B cell (primary cell): Measurements from ENCODE around the gene TBC1D23. TPM values are rescaled to one million over a fixed set of nuclear protein-coding genes. Genes with fewer than 3 reads are reported as not detected.

ENCODE experiments used
- ATAC-seq: fragments of 200-7000 bp; cut with Tn5 transposase; one replicate; pipeline ENCODE4 v1.10.0; 2021; ENCODE audit warnings: low read depth, mild to moderate bottlenecking, moderate number of reproducible peaks, moderate library complexity
- CTCF ChIA-PET: fragments of 350-600 bp; sonication (Branson Sonifier 250); formaldehyde crosslinking; loops from one replicate; lab custom pipeline; 2021; ENCODE audit warnings: antibody characterized with exemption, inconsistent platforms; lab: Charles Lee
- POLR2A ChIA-PET: fragments of 350-600 bp; sonication (Branson Sonifier 250); formaldehyde crosslinking; loops from one replicate; lab custom pipeline; 2021; ENCODE audit warnings: antibody characterized with exemption; lab: Charles Lee
- DNase-seq: peaks from one replicate; pipeline ENCODE4 v3.0.0; 2013
- H2AFZ ChIP-seq: 2 replicates; pipeline ENCODE4 v1.6.1; 2012; ENCODE audit warnings: mild to moderate bottlenecking, low read depth, low read length; ENCODE audit not compliant: insufficient read depth, poor library complexity, severe bottlenecking
- H3K27ac ChIP-seq, 2 donors: 1 replicate in 1 of 2; 2 replicates in 1 of 2; pipeline ENCODE4 v1.5.1; 2012 to 2013; ENCODE audit warnings: low read length in 2 of 2, mild to moderate bottlenecking in 2 of 2, moderate library complexity in 1 of 2
- H3K27me3 ChIP-seq, 4 experiments: fragments of 200-600 bp in 1 of 4; sonication (generic) in 1 of 4; replicated peaks in 1 of 4; 1 replicate in 2 of 4; 2 replicates in 2 of 4; pipeline versions ENCODE4 v1.6.1 to v1.7.0; 2013 to 2016; ENCODE audit warnings: low read length in 3 of 4, mild to moderate bottlenecking in 2 of 4, mixed read lengths in 1 of 4, moderate library complexity in 1 of 4; ENCODE audit not compliant: insufficient read depth in 4 of 4, control insufficient read depth in 3 of 4; ENCODE audit errors: control extremely low read depth in 1 of 4
- H3K36me3 ChIP-seq, 2 experiments: replicated peaks in 1 of 2; 1 replicate in 1 of 2; 2 replicates in 1 of 2; pipeline versions ENCODE4 v1.6.1 to v1.7.1; 2013; ENCODE audit warnings: low read length in 1 of 2; ENCODE audit not compliant: insufficient read depth in 2 of 2, control insufficient read depth in 1 of 2; ENCODE audit errors: control extremely low read depth in 1 of 2, extremely low read depth in 1 of 2
- H3K4me1 ChIP-seq, 2 donors: fragments of 200-600 bp in 1 of 2; sonication (generic) in 1 of 2; 1 replicate in 1 of 2; 2 replicates in 1 of 2; pipeline versions ENCODE4 v1.5.1 to v1.6.1; 2013 to 2017; ENCODE audit warnings: low read length in 2 of 2; ENCODE audit not compliant: control insufficient read depth in 2 of 2, insufficient read depth in 2 of 2
- H3K4me2 ChIP-seq: replicated peaks from 2 replicates; pipeline ENCODE3; 2012; ENCODE audit warnings: mild to moderate bottlenecking, low read depth, low read length; ENCODE audit not compliant: poor library complexity, severe bottlenecking
- H3K4me3 ChIP-seq, 5 experiments: fragments of 200-600 bp in 1 of 5; sonication (generic) in 1 of 5; 1 replicate in 3 of 5; 2 replicates in 2 of 5; pipeline versions ENCODE4 v1.5.1 to v1.7.0; 2011 to 2016; ENCODE audit warnings: low read length in 4 of 5, mild to moderate bottlenecking in 4 of 5, low read depth in 2 of 5, control low read depth in 1 of 5, moderate library complexity in 1 of 5; ENCODE audit not compliant: insufficient read depth in 1 of 5; ENCODE audit errors: control extremely low read depth in 1 of 5, extremely low read depth in 1 of 5
- H3K79me2 ChIP-seq: fragments of 200-600 bp; sonication (generic); one replicate; pipeline ENCODE4 v1.6.0; 2016; ENCODE audit warnings: low read length; ENCODE audit not compliant: control insufficient read depth, insufficient read depth
- H3K9ac ChIP-seq: fragments of 200-600 bp; sonication (generic); 2 replicates; pipeline ENCODE4 v1.6.1; 2017; ENCODE audit warnings: mild to moderate bottlenecking, low read length, moderate library complexity
- H3K9me3 ChIP-seq, 3 donors: one replicate each; pipeline versions ENCODE4 v1.6.1 to v1.7.1; 2013; ENCODE audit warnings: low read length in 2 of 3; ENCODE audit not compliant: control insufficient read depth in 2 of 3, insufficient read depth in 1 of 3; ENCODE audit errors: control extremely low read depth in 1 of 3
- H4K20me1 ChIP-seq: 2 replicates; pipeline ENCODE4 v1.6.0; 2012; ENCODE audit warnings: mild to moderate bottlenecking, low read length; ENCODE audit not compliant: insufficient read depth, control insufficient read depth, poor library complexity, severe bottlenecking
- H3K27ac Mint-ChIP-seq: one replicate; pipeline ENCODE4 v1.8.0; 2021; ENCODE audit warnings: mixed read lengths
- H3K27me3 Mint-ChIP-seq: one replicate; pipeline ENCODE4 v1.8.0; 2021; ENCODE audit warnings: mixed read lengths
- H3K4me1 Mint-ChIP-seq: one replicate; pipeline ENCODE4 v1.8.0; 2021; ENCODE audit warnings: mixed read lengths
- H3K4me3 Mint-ChIP-seq: one replicate; pipeline ENCODE4 v1.8.0; 2021; ENCODE audit warnings: mixed read lengths
- H3K9me3 Mint-ChIP-seq: one replicate; pipeline ENCODE4 v1.8.0; 2022; ENCODE audit warnings: mixed read lengths; ENCODE audit not compliant: insufficient read depth
- EZH2 ChIP-seq: IDR thresholded peaks from 2 replicates; pipeline ENCODE4 v1.6.1; 2012; ENCODE audit warnings: borderline replicate concordance, low read depth, mild to moderate bottlenecking, moderate library complexity, low read length; ENCODE audit not compliant: insufficient read depth, poor library complexity, severe bottlenecking
- WGBS: methylation state at CpG from one replicate; pipeline ENCODE4 v1.1.5; 2013; ENCODE audit warnings: missing lambda C conversion rate; ENCODE audit not compliant: insufficient coverage; 5-methylcytosine and 5-hydroxymethylcytosine counted together
- intact Hi-C: fragments of 100-400 bp; cut with micrococcal nuclease; formaldehyde crosslinking; loops from one replicate; pipeline ENCODE4 v1.10.0; 2022
- polyA plus RNA-seq: library from polyadenylated mRNA; depleted of rRNA; stranded (reverse); fragments of >200 nt; gene quantifications from 2 replicates; pipeline ENCODE4 v1.2.3, GENCODE V29; 2012
- total RNA-seq, 2 donors: library from RNA; stranded (reverse); fragments of 120-200 nt in 1 of 2; gene quantifications; 1 replicate in 1 of 2; 2 replicates in 1 of 2; pipeline versions ENCODE4 v1.2.3 to v1.2.4, GENCODE V29; 2013 to 2022
- TF ChIP-seq, protein P1 (sequence below): fragments of 200-600 bp; IDR thresholded peaks from one replicate; pipeline ENCODE4 v1.8.0; 2022; ENCODE audit warnings: antibody characterized with exemption, mild to moderate bottlenecking

Gene TBC1D23
- total and polyA plus RNA-seq, 2 donors (not counting 1 experiment from before 2014, with no cell fraction given), result 7.2 to 36.5 TPM

DNA sequence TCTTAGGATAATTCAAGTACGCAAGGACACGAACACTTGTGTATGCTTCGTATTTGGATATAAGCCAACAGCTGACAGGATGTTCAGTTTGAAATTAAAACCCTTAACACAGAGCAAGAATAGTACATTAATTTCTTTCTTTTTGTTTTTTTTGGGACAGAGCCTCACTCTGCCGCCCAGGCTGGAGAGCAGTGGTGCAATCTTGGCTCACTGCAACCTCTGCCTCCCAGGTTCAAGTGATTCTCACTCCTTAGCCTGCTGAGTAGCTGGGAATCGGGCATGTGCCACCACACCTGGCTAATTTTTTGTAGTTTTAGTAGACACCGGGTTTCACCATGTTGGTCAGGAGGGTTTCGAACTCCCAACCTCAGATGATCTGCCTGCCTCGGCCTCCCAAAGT lies 107.6 kb downstream of the TBC1D23 start:
- no peaks in the 10 kb centered on the region for H3K9me3 Mint-ChIP-seq
- no peak overlapping the region for H3K4me3 Mint-ChIP-seq
- Histone ChIP-seq H3K9ac (no peak overlapping the region), H3K4me2 (no peak overlapping the region), H3K4me1 (no peaks in the 10 kb centered on the region), H3K36me3 (peaks cover 21 to 64% of the 10 kb centered on the region in 2 experiments), H3K9me3 (no peaks in the 10 kb centered on the region), H3K27ac (no peak overlapping the region), H3K79me2 (no peaks in the 10 kb centered on the region), H3K27me3 (no peaks in the 10 kb centered on the region), H4K20me1 (no peaks in the 10 kb centered on the region), H2AFZ (no peak overlapping the region), H3K4me3 (no peak overlapping the region)
- DNase-seq, result no peak
- WGBS, result 100% methylated on average over 5 of the region's 8 CpGs
- ATAC-seq, result no peak
- ChIA-PET CTCF (no interaction called here), POLR2A (interaction anchor here (0.7 kb wide), 1 partner anchor 19 kb away, joined by 3 read pairs; no protein-coding TSS in a partner anchor)
- TF ChIP-seq, protein P1, sequence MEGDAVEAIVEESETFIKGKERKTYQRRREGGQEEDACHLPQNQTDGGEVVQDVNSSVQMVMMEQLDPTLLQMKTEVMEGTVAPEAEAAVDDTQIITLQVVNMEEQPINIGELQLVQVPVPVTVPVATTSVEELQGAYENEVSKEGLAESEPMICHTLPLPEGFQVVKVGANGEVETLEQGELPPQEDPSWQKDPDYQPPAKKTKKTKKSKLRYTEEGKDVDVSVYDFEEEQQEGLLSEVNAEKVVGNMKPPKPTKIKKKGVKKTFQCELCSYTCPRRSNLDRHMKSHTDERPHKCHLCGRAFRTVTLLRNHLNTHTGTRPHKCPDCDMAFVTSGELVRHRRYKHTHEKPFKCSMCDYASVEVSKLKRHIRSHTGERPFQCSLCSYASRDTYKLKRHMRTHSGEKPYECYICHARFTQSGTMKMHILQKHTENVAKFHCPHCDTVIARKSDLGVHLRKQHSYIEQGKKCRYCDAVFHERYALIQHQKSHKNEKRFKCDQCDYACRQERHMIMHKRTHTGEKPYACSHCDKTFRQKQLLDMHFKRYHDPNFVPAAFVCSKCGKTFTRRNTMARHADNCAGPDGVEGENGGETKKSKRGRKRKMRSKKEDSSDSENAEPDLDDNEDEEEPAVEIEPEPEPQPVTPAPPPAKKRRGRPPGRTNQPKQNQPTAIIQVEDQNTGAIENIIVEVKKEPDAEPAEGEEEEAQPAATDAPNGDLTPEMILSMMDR, result no peak
- TF ChIP-seq EZH2, result no peak
- no peak overlapping the region for H3K27ac Mint-ChIP-seq
- no peaks in the 10 kb centered on the region for H3K4me1 Mint-ChIP-seq
- H3K27me3 Mint-ChIP-seq, result no peaks in the 10 kb centered on the region
- intact Hi-C loops, result no loop called here

DNA sequence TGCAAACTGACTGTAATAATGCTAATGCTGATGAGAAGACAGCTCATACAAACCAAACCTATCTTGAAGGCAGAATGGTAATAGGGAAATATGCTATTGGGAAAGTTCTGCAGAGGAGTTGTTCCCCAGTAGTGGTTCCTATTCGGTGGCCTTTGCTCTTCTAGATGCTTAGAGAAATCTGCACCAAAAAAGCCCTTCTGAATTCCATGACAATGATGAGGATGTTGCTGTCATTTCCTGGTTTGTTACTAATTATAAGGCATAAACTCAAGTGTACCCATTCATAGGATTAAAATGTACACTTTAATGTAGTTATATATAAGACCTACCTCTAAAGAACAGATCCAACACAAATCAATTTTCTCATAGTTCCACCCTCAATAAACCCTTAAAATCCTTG lies 110.0 kb downstream of the TBC1D23 start:
- H3K9me3 Mint-ChIP-seq, result no peaks in the 10 kb centered on the region
- H3K4me1 Mint-ChIP-seq, result no peaks in the 10 kb centered on the region
- intact Hi-C loops, result no loop called here
- CTCF ChIA-PET, result no interaction called here
- no peaks in the 10 kb centered on the region for H3K27me3 Mint-ChIP-seq
- Histone ChIP-seq H3K9ac (no peak overlapping the region), H4K20me1 (no peaks in the 10 kb centered on the region), H2AFZ (no peak overlapping the region), H3K27me3 (no peaks in the 10 kb centered on the region), H3K79me2 (no peaks in the 10 kb centered on the region), H3K36me3 (peaks cover 22 to 57% of the 10 kb centered on the region in 2 experiments), H3K4me2 (no peak overlapping the region), H3K9me3 (no peaks in the 10 kb centered on the region), H3K4me1 (no peaks in the 10 kb centered on the region), H3K4me3 (no peak overlapping the region), H3K27ac (no peak overlapping the region)
- no peak for ATAC-seq
- no CpG with 5 or more reads among the region's 1 CpG for WGBS
- no peak overlapping the region for H3K4me3 Mint-ChIP-seq
- no peak overlapping the region for H3K27ac Mint-ChIP-seq
- TF ChIP-seq EZH2, result no peak
- TF ChIP-seq, protein P1, result no peak
- POLR2A ChIA-PET, result no interaction called here
- no peak for DNase-seq
